Measurements from ENCODE around the gene ETNK2.

The ETNK2 gene

DNA sequence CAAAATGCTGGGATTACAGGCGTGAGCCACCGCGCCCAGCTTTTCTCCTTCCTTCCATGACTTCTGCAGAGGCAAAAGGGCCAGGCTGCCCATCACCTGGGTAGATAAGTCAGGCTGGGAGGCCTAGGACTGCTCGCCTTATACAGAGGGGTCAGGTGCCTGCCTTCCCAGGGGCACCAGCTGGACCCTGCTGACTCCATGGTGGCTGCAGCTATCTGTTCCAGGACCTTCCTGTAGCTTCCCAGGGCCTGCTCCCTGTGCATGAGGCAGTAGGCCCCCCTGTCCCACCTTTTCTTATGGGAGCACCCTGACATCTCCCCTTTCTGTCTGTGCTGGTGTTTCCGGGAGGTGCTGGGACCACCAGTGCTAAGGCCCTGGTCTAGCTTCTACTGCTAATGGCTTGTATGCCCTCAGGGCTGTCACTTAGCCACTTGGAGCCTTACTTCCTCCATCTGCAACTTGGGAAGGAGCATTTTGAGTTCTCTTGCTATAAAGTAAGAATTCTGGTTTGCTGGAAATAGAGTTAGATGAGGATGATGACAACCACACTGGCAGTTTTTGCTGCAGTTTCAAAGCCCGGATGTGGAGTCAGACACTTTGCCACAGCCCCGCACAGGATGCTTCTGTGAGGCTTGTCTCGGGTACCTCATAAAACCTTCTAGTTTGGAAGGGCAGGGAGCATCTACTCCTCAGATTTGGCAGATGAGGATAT is 64.5 kb downstream of the ETNK2 start:
- in situ Hi-C loops (cut with MboI; ENCODE audit: low sequenced_read_pairs), result no loop called here

DNA sequence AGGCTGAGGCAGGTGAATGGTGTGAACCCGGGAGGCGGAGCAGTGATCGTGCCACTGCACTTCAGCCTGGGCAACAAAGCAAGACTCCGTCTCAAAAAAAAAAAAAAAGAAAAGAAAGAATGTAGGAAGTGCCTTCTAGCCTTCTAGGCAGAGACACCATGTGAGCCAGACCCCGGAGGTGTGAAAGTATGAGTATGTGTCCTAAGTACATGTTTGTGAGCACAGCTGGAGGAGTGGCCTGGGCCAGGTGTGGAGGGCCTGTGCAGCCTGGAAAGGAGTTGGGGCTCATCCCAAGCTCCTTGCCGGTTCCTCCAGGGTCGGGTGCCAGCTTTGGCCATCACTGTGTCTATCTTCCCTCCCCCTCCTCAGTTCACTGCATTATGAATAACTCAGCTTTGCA is 66.0 kb downstream of the ETNK2 start:
- in situ Hi-C loops (cut with MboI; ENCODE audit: low sequenced_read_pairs), result no loop called here

DNA sequence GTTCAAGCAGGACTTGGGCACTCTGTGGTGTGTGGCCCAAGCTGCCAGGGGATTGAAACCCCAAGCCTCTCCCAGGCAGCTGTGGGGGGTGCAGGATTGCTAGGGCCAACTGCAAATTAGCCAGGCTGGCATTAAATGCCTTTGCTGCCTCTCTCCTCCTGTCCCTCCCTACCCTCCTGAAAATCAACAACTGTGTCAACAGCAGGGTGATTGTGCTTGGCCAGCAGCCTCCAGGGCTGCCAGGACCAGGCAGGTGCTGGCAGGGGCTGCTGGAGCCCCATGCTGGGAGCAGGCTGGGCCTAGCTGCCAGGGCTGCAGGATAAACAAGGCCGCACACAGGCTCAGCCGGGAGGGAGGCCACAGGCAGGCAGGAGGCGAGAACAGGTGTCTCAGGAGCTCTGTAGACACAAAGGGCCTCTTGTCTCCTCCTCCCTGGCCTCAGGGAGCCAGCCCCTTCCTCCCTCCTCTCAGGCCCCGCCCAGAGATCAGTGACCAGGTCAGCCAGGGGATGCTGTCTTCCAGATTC is 67.5 kb downstream of the ETNK2 start:
- in situ Hi-C loops (cut with MboI; ENCODE audit: low sequenced_read_pairs), result no loop called here

DNA sequence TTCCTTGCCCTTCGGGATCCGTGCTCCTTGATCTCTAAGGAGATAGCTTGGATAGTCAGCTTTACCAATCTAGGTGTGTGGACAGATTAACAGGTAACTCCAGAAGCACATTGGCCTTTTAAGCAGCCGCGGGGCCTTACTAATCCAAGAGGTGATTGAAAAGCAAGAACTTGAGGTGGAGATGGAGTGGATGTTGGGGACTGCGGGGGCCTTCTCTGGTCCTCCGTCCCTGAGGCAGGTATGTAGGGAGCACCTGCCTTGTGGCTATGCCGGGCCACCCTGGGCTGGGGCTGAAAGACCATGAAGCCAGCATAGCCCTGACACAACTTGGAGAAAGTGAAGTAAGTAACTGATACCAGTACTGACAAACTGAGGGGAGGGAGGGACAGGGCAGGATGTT is 68.4 kb downstream of the ETNK2 start:
- in situ Hi-C loops (cut with MboI; ENCODE audit: low sequenced_read_pairs), result no loop called here

DNA sequence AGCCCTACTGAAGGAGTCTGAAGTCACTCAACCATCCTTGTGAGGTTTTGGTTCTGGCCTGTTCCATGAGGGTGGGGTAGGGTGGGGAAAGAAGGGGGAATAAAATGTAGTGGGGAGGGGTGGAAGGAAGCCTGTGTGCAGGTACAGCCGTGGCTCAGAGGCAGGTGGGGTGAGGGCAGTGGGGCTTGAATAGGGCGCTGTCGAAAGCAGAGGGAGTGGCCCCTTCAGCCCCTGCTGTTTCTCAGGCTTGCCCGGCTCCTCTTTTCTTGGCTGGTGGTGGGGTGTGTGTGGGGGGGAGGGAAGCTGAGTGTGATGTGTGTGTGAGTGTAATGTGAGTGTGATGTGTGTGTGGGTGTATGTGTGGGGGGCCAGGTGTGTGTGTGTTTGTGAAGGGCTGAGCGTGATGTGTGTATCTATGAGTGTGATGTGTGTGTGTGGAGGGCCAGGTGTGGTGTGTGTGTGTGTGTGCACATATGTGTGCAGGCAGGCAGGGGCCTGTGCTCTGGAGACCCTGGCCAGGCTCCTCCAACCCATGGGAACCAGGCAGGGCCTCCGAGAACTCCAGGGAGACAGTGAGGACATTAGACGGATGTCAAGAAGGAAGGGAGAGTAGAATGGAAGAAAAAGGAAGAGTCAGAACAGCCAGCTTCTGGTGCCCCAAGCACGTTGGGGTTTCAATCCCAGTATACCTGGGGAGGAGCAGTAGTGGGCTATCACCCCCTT is 69.9 kb downstream of the ETNK2 start:
- in situ Hi-C loops (cut with MboI; ENCODE audit: low sequenced_read_pairs), result no loop called here

DNA sequence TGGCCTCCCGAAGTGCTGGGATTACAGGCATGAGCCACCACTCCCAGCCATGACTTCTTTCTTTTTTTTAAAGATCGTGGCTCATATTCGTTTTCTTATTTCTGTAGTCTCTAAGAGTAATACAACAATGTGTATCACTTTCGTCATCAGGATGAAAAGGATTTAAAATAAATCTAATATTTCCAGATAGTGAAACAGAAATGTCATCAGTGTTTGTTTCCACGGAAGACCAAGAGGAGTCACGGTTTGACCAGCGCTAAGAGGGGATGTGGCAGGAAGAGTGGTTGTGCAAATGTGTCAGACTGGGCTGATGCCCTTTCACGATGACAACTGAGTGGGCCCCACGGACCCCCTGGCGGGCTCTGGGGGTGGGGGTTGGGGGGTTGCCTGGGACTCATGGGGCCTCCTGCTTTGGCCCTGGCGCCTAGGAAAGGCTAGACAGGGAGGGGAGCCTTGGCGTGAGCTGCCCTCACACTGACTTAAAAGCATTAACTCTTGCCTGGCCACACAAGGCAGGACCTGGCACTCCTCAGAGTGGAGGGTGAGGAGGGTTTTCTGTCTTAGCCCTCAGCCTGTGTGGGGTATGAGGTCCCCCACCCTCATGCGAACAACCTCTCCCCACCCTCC is 70.6 kb downstream of the ETNK2 start:
- in situ Hi-C loops (cut with MboI; ENCODE audit: low sequenced_read_pairs), result no loop called here

Data from HL-60/S4 treated with retinoic acid at 250 ng/mL for 4 days and 3 days (cell line).